Stomach (tissue), 9 donors: Measurements from ENCODE around the gene USP43. TPM values are rescaled to one million over a fixed set of nuclear protein-coding genes. Genes with fewer than 3 reads are reported as not detected.

Source experiments
- DNase-seq, 2 donors: peaks; one replicate each; pipeline versions ENCODE4 v3.0.0 to v3.0.0-alpha.2; 2013 to 2019
- H3K27ac ChIP-seq, 5 donors: fragments of 200-600 bp in 4 of 5; sonication (generic) in 4 of 5; one replicate each; pipeline ENCODE4 v1.5.1; 2013 to 2019; ENCODE audit warnings: mild to moderate bottlenecking in 1 of 5, moderate library complexity in 1 of 5
- H3K27me3 ChIP-seq, 3 donors: fragments of 200-600 bp; sonication (generic); one replicate each; pipeline ENCODE4 v1.5.1; 2017 to 2019; ENCODE audit warnings: mixed run types in 1 of 3
- H3K36me3 ChIP-seq, 4 donors: fragments of 200-600 bp; sonication (generic); 1 replicate in 3 of 4; 2 replicates in 1 of 4; pipeline ENCODE4 v1.5.1; 2016 to 2019
- H3K4me1 ChIP-seq, 4 donors: fragments of 200-600 bp; sonication (generic); one replicate each; pipeline ENCODE4 v1.5.1; 2016 to 2019
- H3K4me3 ChIP-seq, 4 donors: fragments of 200-600 bp; sonication (generic) in 3 of 4; one replicate each; pipeline ENCODE4 v1.5.1; 2016 to 2019; ENCODE audit warnings: mild to moderate bottlenecking in 1 of 4
- H3K9me3 ChIP-seq, 4 donors: fragments of 200-600 bp; sonication (generic); one replicate each; pipeline ENCODE4 v1.5.1; 2016 to 2019
- CTCF ChIP-seq, 7 experiments: fragments of 450-650 bp in 4 of 7; fragments of 200-600 bp in 3 of 7; sonication (generic) in 3 of 7; IDR thresholded peaks; one replicate each; pipeline ENCODE4 v1.5.1; 2016 to 2019; ENCODE audit warnings: antibody characterized with exemption in 7 of 7, control low read depth in 2 of 7, mild to moderate bottlenecking in 1 of 7
- EP300 ChIP-seq: sonication (generic); formaldehyde crosslinking; IDR thresholded peaks from one replicate; pipeline ENCODE4 v1.6.1; 2017; ENCODE audit warnings: antibody characterized with exemption
- POLR2A ChIP-seq, 4 donors: fragments of 450-650 bp; IDR thresholded peaks; one replicate each; pipeline ENCODE4 v1.6.1; 2016; ENCODE audit warnings: antibody characterized with exemption in 4 of 4, control low read depth in 2 of 4, mild to moderate bottlenecking in 1 of 4, moderate library complexity in 1 of 4
- POLR2AphosphoS5 ChIP-seq, 3 donors: sonication (generic); formaldehyde crosslinking; IDR thresholded peaks; one replicate each; pipeline ENCODE4 v1.6.1; 2016; ENCODE audit warnings: antibody characterized with exemption in 3 of 3
- WGBS, 5 donors: extraction: QIAGEN DNeasy Blood & Tissue Kit in 3 of 5; methylation state at CpG; one replicate each; pipeline versions ENCODE4 v1.1.5 to v1.1.7; 2013 to 2018; 5-methylcytosine and 5-hydroxymethylcytosine counted together
- intact Hi-C: fragments of 100-400 bp; cut with DNase I; formaldehyde crosslinking; loops from one replicate; pipeline ENCODE4 v1.15.1; 2023; ENCODE audit warnings: low total_unique reads
- polyA plus RNA-seq, 3 donors: library from polyadenylated mRNA; stranded (reverse); fragments of 200-250 nt; gene quantifications; one replicate each; pipeline ENCODE4 v1.2.3, GENCODE V29; 2013
- total RNA-seq, 5 donors: library from RNA; depleted of rRNA; stranded (reverse); fragments of >200 nt; gene quantifications; one replicate each; pipeline versions ENCODE4 v1.1.0 to v1.2.3, GENCODE V29; 2014 to 2016
- donor health status: healthy with polysubstance abuse.
- donor health status: Bipolar disorder and iron deficiency.
- donor health status: healthy.

Gene USP43
- total and polyA plus RNA-seq, 8 donors: 1.3 to 55.4 (median 3.2) TPM

GRCh38 chr17:9715503-9716016 is 70.2 kb downstream of the USP43 start:
- H3K4me3 ChIP-seq: no peak overlapping the region
- H3K27ac ChIP-seq: no peak overlapping the region
- no peaks in the 10 kb centered on the region for H3K9me3 ChIP-seq
- intact Hi-C loops: no loop called here
- 83 to 100% (median 86%) methylated on average over 1 of the region's 1 CpG for WGBS, 5 donors
- DNase-seq: no peak
- no peaks in the 10 kb centered on the region for H3K4me1 ChIP-seq
- TF ChIP-seq POLR2AphosphoS5 (IDR thresholded peaks at IDR 0.05): no peak
- TF ChIP-seq EP300: no peak
- no peak for TF ChIP-seq CTCF (IDR thresholded peaks at IDR 0.05)
- TF ChIP-seq POLR2A (IDR thresholded peaks at IDR 0.05): no peak
- H3K27me3 ChIP-seq: no peaks in the 10 kb centered on the region
- H3K36me3 ChIP-seq: peaks cover 0 to 27% (median 2%) of the 10 kb centered on the region in 4 donors

GRCh38 chr17:9725575-9725974 is 80.3 kb downstream of the USP43 start:
- H3K27ac ChIP-seq: no peak overlapping the region
- no peaks in the 10 kb centered on the region for H3K4me1 ChIP-seq
- intact Hi-C loops: no loop called here
- peak in 1 of 2 donors; percentile 28 for DNase-seq
- 47 to 72% (median 67%) methylated on average over 9 of the region's 9 CpGs for WGBS, 5 donors
- H3K36me3 ChIP-seq: peaks cover 0 to 11% (median 9%) of the 10 kb centered on the region in 4 donors
- no peaks in the 10 kb centered on the region for H3K9me3 ChIP-seq
- no peak for TF ChIP-seq POLR2AphosphoS5 (IDR thresholded peaks at IDR 0.05)
- TF ChIP-seq CTCF (IDR thresholded peaks at IDR 0.05): no peak
- no peak for TF ChIP-seq POLR2A (IDR thresholded peaks at IDR 0.05)
- no peak for TF ChIP-seq EP300
- H3K27me3 ChIP-seq: peaks cover 0 to 10% (median 0%) of the 10 kb centered on the region in 3 donors
- no peak overlapping the region for H3K4me3 ChIP-seq

- intact Hi-C loops: no loop called here
- Histone ChIP-seq H3K9me3 (peaks cover 0 to 4% (median 0%) of the 10 kb centered on the region in 4 donors), H3K4me3 (no peak overlapping the region), H3K27ac (no peak overlapping the region), H3K27me3 (peaks cover 0 to 10% (median 0%) of the 10 kb centered on the region in 3 donors), H3K4me1 (no peaks in the 10 kb centered on the region), H3K36me3 (peaks cover 0 to 11% (median 9%) of the 10 kb centered on the region in 4 donors)
- TF ChIP-seq CTCF (IDR thresholded peaks at IDR 0.05) (no peak), POLR2AphosphoS5 (IDR thresholded peaks at IDR 0.05) (no peak), POLR2A (IDR thresholded peaks at IDR 0.05) (no peak), EP300 (no peak)
- no peak for DNase-seq
- WGBS, 5 donors: 70 to 88% (median 80%) methylated on average over 6 of the region's 6 CpGs
Observed at GRCh38 chr17:9726291-9726690, 81.0 kb downstream of the USP43 start.

DNA sequence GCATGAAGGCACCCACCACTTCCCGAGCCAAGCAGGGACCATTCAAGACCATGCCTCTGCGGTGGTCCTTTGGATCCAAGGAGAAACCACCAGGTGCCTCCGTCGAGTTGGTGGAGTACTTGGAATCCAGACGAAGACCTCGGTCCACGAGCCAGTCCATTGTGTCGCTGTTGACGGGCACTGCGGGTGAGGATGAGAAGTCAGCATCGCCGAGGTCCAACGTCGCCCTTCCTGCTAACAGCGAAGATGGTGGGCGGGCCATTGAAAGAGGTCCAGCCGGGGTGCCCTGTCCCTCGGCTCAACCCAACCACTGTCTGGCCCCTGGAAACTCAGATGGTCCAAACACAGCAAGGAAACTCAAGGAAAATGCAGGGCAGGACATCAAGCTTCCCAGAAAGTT is 82.7 kb downstream of the USP43 start:
- H3K9me3 ChIP-seq: peaks cover 0 to 8% (median 0%) of the 10 kb centered on the region in 4 donors
- DNase-seq: no peak
- TF ChIP-seq POLR2A (IDR thresholded peaks at IDR 0.05) (no peak), POLR2AphosphoS5 (IDR thresholded peaks at IDR 0.05) (no peak), CTCF (IDR thresholded peaks at IDR 0.05) (no peak), EP300 (no peak)
- WGBS, 5 donors: 90 to 96% (median 93%) methylated on average over 18 of the region's 18 CpGs
- H3K27me3 ChIP-seq: peaks cover 0 to 10% (median 0%) of the 10 kb centered on the region in 3 donors
- intact Hi-C loops: no loop called here
- peaks cover 0 to 11% (median 9%) of the 10 kb centered on the region in 4 donors for H3K36me3 ChIP-seq
- no peak overlapping the region for H3K4me3 ChIP-seq
- H3K4me1 ChIP-seq: no peaks in the 10 kb centered on the region
- no peak overlapping the region for H3K27ac ChIP-seq
